Glutamatergic neuron (in vitro differentiated cells): Measurements from ENCODE around the gene GPRASP2. TPM values are rescaled to one million over a fixed set of nuclear protein-coding genes. Genes with fewer than 3 reads are reported as not detected.
A peak's percentile ranks its signal among the peaks of the same experiment; 100 is the strongest.
"Not testable (repeated sequence)": the region's sequence is repeated elsewhere in the genome, so short reads cannot be mapped to it uniquely, and the experiment has no call there.

Experiments
- DNase-seq: peaks from one replicate; pipeline ENCODE4 v3.0.0; 2022
- H3K27ac Mint-ChIP-seq: one replicate; pipeline ENCODE4 v1.8.0; 2020; ENCODE audit warnings: mild to moderate bottlenecking, mixed read lengths, inconsistent platforms; ENCODE audit not compliant: unreplicated experiment
- H3K27me3 Mint-ChIP-seq: one replicate; pipeline ENCODE4 v1.8.0; 2020; ENCODE audit warnings: mild to moderate bottlenecking, moderate library complexity, mixed read lengths, inconsistent platforms; ENCODE audit not compliant: unreplicated experiment
- H3K36me3 Mint-ChIP-seq: one replicate; pipeline ENCODE4 v1.8.0; 2020; ENCODE audit warnings: mild to moderate bottlenecking, mixed read lengths, inconsistent platforms; ENCODE audit not compliant: unreplicated experiment
- H3K4me1 Mint-ChIP-seq: one replicate; pipeline ENCODE4 v1.8.0; 2020; ENCODE audit warnings: mild to moderate bottlenecking, low read depth, mixed read lengths, inconsistent platforms; ENCODE audit not compliant: unreplicated experiment
- H3K4me3 Mint-ChIP-seq: one replicate; pipeline ENCODE4 v1.8.0; 2020; ENCODE audit warnings: mild to moderate bottlenecking, mixed read lengths, inconsistent platforms; ENCODE audit not compliant: unreplicated experiment
- H3K9me3 Mint-ChIP-seq: one replicate; pipeline ENCODE4 v1.8.0; 2020; ENCODE audit warnings: mild to moderate bottlenecking, moderate library complexity, mixed read lengths, inconsistent platforms; ENCODE audit not compliant: unreplicated experiment
- CTCF ChIP-seq: fragments of 200-600 bp; sonication (generic); IDR thresholded peaks from one replicate; pipeline ENCODE4 v1.5.0; 2021; ENCODE audit not compliant: partially characterized antibody, unreplicated experiment
- long read RNA-seq: library from polyadenylated mRNA; unstranded; transcript quantifications from one replicate; pipeline ENCODE4 v2.0.0, GENCODE V29; 2020; ENCODE audit not compliant: unreplicated experiment
- total RNA-seq: library from RNA; stranded (reverse); fragmentation: NEBNext Ultra II Directional; extraction: Animal tissue kit (Norgen Biotek cat#: 25700); gene quantifications from one replicate; pipeline ENCODE4 v1.2.1, GENCODE V29; 2021; ENCODE audit not compliant: unreplicated experiment

The GPRASP2 gene
- total RNA-seq: 24.6 TPM
- long read RNA-seq, partial matches to known transcripts: 0 of 6 reads
- long read RNA-seq, other reads (novel, unspliced or antisense): 2 of 6 reads

DNA sequence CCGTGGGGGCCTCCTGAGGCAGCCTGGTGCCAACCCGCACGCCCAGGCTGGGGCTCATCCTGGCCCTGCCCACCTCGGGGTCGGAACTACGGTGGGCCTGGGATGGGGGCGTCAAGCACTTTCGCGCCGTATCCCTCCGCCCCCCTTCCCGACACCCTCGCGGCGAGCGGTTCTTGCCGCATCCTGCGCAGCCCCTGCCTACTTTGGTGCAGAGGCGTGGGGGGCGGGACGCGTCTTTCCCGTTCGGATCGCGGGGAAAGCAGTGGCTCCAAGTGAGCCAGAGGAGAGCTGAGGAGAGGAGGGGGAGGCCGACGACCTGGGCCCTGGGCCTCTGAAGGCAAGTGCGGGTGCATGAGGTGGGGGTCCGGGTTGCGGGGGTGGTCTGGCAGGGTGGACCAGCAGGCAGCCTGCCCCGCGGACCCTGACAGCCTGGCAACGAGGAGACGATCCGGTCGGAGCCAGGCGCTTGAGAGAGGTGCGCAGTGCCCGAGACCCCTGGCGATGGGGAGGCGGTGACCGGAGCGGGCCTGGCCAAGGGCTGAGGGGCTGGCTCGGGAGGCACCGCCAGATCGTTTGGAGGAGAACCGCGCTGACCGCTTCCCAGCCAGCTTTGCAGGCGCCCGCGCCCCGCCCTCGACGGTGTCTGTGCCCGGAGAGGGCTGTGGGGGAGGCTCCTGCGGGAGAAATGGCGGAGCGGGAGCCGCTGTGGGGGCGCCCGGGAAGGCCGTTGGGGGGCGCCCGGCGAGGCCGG lies at the start of gene GPRASP2:
Gene GPRASP2, plus strand, starts transcription at position 233 of the 751 bp plus-strand sequence. CDS start 2,422 bp downstream, outside the sequence.
- Mint-ChIP-seq H3K27ac (peak within 1 kb of the TSS; percentile 91), H3K36me3 (no peaks in the 10 kb centered on the region), H3K9me3 (peaks cover 5% of the 10 kb centered on the region), H3K27me3 (no peaks in the 10 kb centered on the region), H3K4me1 (no peaks in the 10 kb centered on the region), H3K4me3 (peak within 1 kb of the TSS; percentile 90)
- no peak for TF ChIP-seq CTCF
- peak; percentile 69 for DNase-seq

DNA sequence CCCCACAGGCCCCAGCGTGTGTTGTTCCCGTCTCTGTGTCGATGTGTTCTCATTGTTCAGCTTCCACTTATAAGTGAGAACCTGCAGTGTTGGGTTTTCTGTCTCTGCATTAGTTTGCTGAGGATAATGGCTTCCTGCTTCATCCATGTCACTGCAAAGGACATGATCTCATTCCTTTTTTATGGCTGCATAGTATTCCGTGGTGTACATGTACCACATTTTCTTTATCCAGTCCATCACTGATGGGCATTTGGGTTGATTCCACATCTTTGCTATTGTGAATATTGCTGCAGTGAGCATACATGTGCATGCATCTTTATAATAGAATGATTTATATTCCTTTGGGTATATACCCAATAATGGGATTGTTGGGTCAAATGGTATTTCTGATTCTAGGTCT lies 48.4 kb upstream of the GPRASP2 start:
- not testable (repeated sequence) for DNase-seq, H3K27ac Mint-ChIP-seq

DNA sequence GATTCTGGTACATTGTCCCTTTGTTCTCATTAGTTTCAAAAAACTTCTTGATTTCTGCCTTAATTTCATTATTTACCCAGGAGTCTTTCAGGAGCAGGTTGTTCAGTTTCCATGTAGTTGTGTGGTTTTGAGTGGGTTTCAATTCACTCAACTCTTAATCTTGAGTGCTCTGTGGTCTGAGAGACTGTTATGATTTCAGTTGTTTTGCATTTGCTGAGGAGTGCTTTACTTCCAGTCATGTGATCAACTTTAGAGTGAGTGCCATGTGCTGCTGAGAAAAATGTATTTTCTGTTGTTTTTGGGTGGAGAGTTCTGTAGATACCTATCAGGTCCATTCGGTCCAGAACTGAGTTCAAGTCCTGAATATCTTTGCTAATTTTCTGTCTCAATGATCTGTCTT lies 45.2 kb upstream of the GPRASP2 start:
- not testable (repeated sequence) for H3K4me3 Mint-ChIP-seq, H3K4me1 Mint-ChIP-seq, H3K36me3 Mint-ChIP-seq, DNase-seq, H3K27ac Mint-ChIP-seq, H3K27me3 Mint-ChIP-seq, H3K9me3 Mint-ChIP-seq

More for the DNA sequence above, 48.4 kb upstream of the GPRASP2 start:
- not testable (repeated sequence) for H3K4me3 Mint-ChIP-seq, H3K27me3 Mint-ChIP-seq, H3K4me1 Mint-ChIP-seq, H3K36me3 Mint-ChIP-seq, H3K9me3 Mint-ChIP-seq

DNA sequence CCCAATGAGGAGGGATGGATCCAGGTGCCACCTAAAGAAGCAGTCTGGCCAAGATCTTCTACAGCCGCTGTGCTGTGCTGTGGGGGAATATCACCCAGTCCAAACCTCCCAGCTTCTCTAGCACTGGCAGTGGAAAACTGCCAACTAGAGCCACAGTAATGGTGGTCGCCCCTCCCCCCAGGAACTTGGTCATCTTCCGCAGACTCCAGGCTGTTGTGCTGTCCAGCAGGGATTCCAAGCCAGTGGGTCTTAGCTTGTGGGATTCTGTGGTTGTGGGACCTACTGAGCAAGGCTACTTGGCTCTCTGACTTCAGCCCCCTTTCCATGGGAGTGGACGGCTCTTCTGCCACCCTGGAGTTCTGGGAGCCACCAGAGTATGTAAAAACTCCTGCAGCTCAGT lies 42.7 kb upstream of the GPRASP2 start:
- peaks cover 7% of the 10 kb centered on the region for H3K36me3 Mint-ChIP-seq
- DNase-seq: no peak
- H3K27me3 Mint-ChIP-seq: no peaks in the 10 kb centered on the region
- no peak overlapping the region for H3K27ac Mint-ChIP-seq
- no peak overlapping the region for H3K4me3 Mint-ChIP-seq
- H3K9me3 Mint-ChIP-seq: no peaks in the 10 kb centered on the region
- TF ChIP-seq CTCF: no peak
- no peaks in the 10 kb centered on the region for H3K4me1 Mint-ChIP-seq

DNA sequence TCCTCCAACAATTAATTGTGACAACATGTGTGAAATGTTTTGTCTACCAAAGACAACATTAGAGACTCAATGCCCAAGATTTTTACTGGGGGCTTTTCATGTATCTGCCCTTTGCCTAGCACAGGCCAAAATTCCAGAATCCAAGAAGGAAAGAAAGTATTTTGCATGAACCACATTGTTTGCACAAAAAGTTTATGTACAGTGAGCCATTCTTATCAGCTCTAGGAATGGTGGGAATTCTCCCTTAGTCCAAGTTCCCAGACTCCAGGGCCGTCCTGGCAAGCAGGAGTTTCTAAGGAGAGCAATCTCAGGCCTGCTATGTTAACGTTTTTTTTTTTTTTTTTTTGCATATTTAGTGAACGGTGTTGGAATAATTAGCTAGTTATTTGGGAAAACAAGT lies 39.4 kb upstream of the GPRASP2 start:
- TF ChIP-seq CTCF: no peak
- DNase-seq: no peak
- Mint-ChIP-seq H3K27ac (no peak overlapping the region), H3K36me3 (no peaks in the 10 kb centered on the region), H3K4me1 (no peaks in the 10 kb centered on the region), H3K4me3 (no peak overlapping the region), H3K27me3 (no peaks in the 10 kb centered on the region), H3K9me3 (no peaks in the 10 kb centered on the region)

DNA sequence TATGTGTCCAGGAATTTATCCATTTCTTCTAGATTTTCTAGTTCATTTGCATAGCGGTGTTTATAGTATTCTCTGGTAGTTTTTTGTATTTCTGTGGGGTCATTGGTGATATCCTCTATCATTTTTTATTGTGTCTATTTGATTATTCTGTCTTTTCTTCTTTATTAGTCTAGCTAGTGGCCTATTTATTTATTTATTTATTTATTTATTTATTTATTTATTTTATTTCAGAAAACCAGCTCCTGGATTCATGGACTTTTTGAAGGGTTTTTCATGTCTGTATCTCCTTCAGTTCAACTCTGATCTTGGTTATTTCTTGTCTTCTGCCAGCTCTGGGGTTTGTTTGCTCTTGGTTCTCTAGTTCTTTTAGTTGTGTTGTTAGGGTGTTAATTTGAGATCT lies 34.8 kb upstream of the GPRASP2 start:
- not testable (repeated sequence) for H3K4me3 Mint-ChIP-seq, H3K36me3 Mint-ChIP-seq, H3K9me3 Mint-ChIP-seq, H3K27ac Mint-ChIP-seq, H3K4me1 Mint-ChIP-seq, H3K27me3 Mint-ChIP-seq, DNase-seq
